WTC11 (cell line): Measurements from ENCODE around the gene BCAS3. TPM values are rescaled to one million over a fixed set of nuclear protein-coding genes. Genes with fewer than 3 reads are reported as not detected.

ENCODE experiments used
- ATAC-seq: fragments of 200-7000 bp; cut with Tn5 transposase; 2 replicates; pipeline ENCODE4 v1.10.0; 2021; ENCODE audit warnings: mild to moderate bottlenecking, moderate library complexity
- CTCF ChIA-PET: fragments of 300-600 bp; sonication (Branson Sonifier 250); formaldehyde crosslinking; loops from one replicate; lab custom pipeline; 2021; ENCODE audit warnings: antibody characterized with exemption; lab: Charles Lee
- POLR2A ChIA-PET: fragments of 350-600 bp; sonication (Branson Sonifier 250); formaldehyde crosslinking; loops from one replicate; lab custom pipeline; 2021; ENCODE audit warnings: antibody characterized with exemption; lab: Charles Lee
- DNase-seq: peaks from one replicate; pipeline ENCODE4 v3.0.0; 2021; ENCODE audit warnings: low spot score
- H3K27ac Mint-ChIP-seq: 2 replicates; pipeline ENCODE4 v1.8.0; 2021; ENCODE audit warnings: mixed read lengths
- H3K27me3 Mint-ChIP-seq: 2 replicates; pipeline ENCODE4 v1.8.0; 2021; ENCODE audit warnings: low read depth, mild to moderate bottlenecking, moderate library complexity, mixed read lengths
- H3K36me3 Mint-ChIP-seq: 2 replicates; pipeline ENCODE4 v1.8.0; 2021; ENCODE audit warnings: mixed read lengths
- H3K4me1 Mint-ChIP-seq: 2 replicates; pipeline ENCODE4 v1.8.0; 2022; ENCODE audit warnings: mixed read lengths
- H3K4me3 Mint-ChIP-seq: 2 replicates; pipeline ENCODE4 v1.8.0; 2021; ENCODE audit warnings: mild to moderate bottlenecking, moderate library complexity, mixed read lengths
- H3K9me3 Mint-ChIP-seq: 2 replicates; pipeline ENCODE4 v1.8.0; 2021; ENCODE audit warnings: mixed read lengths
- ETV6 ChIP-seq: sonication (generic); formaldehyde crosslinking; IDR thresholded peaks from 2 replicates; pipeline ENCODE4 v1.8.1; 2022; ENCODE audit warnings: mild to moderate bottlenecking, missing genetic modification reagents
- FOXJ3 ChIP-seq: sonication (generic); formaldehyde crosslinking; IDR thresholded peaks from 2 replicates; pipeline ENCODE4 v1.9.0; 2021; ENCODE audit warnings: missing genetic modification reagents, mild to moderate bottlenecking, borderline replicate concordance
- GABPB1 ChIP-seq: sonication (generic); formaldehyde crosslinking; IDR thresholded peaks from 2 replicates; pipeline ENCODE4 v1.8.1; 2023; ENCODE audit warnings: mild to moderate bottlenecking, missing genetic modification reagents
- MYBL2 ChIP-seq: sonication (generic); formaldehyde crosslinking; IDR thresholded peaks from 2 replicates; pipeline ENCODE4 v1.8.1; 2023; ENCODE audit warnings: mild to moderate bottlenecking, moderate library complexity, missing genetic modification reagents
- PREB ChIP-seq: sonication (generic); formaldehyde crosslinking; IDR thresholded peaks from 2 replicates; pipeline ENCODE4 v1.8.1; 2022; ENCODE audit warnings: mild to moderate bottlenecking, missing genetic modification reagents, moderate library complexity, borderline replicate concordance
- RORB ChIP-seq: fragments of 250-450 bp; sonication (Bioruptor Pico); IDR thresholded peaks from 2 replicates; pipeline ENCODE4 v1.9.0; 2021; ENCODE audit warnings: mild to moderate bottlenecking
- TP53 ChIP-seq: sonication (generic); formaldehyde crosslinking; IDR thresholded peaks from 2 replicates; pipeline ENCODE4 v1.8.1; 2023; ENCODE audit warnings: mild to moderate bottlenecking, missing genetic modification reagents
- USF2 ChIP-seq: sonication (generic); formaldehyde crosslinking; IDR thresholded peaks from 2 replicates; pipeline ENCODE4 v1.8.1; 2023; ENCODE audit warnings: mild to moderate bottlenecking, missing genetic modification reagents, moderate library complexity
- ZNF121 ChIP-seq: sonication (generic); formaldehyde crosslinking; IDR thresholded peaks from 2 replicates; pipeline ENCODE4 v1.8.0; 2023; ENCODE audit warnings: missing genetic modification reagents
- ZNF138 ChIP-seq: sonication (generic); formaldehyde crosslinking; conservative IDR thresholded peaks from 2 replicates; pipeline ENCODE4 v1.8.1; 2022; ENCODE audit warnings: mild to moderate bottlenecking, moderate library complexity, missing genetic modification reagents
- ZNF219 ChIP-seq: sonication (generic); formaldehyde crosslinking; IDR thresholded peaks from 2 replicates; pipeline ENCODE4 v1.8.0; 2023; ENCODE audit warnings: missing genetic modification reagents, mild to moderate bottlenecking, borderline replicate concordance
- ZNF263 ChIP-seq: sonication (generic); formaldehyde crosslinking; IDR thresholded peaks from 2 replicates; pipeline ENCODE4 v1.8.1; 2022; ENCODE audit warnings: low read depth, mild to moderate bottlenecking, moderate library complexity, missing genetic modification reagents
- ZNF416 ChIP-seq: fragments of 250-450 bp; sonication (Bioruptor Pico); IDR thresholded peaks from 2 replicates; pipeline ENCODE4 v1.9.0; 2021; ENCODE audit warnings: mild to moderate bottlenecking, inconsistent platforms
- ZNF512 ChIP-seq: sonication (generic); formaldehyde crosslinking; IDR thresholded peaks from 2 replicates; pipeline ENCODE4 v1.8.1; 2022; ENCODE audit warnings: missing genetic modification reagents, borderline replicate concordance
- ZNF671 ChIP-seq: fragments of 250-450 bp; sonication (Bioruptor Pico); IDR thresholded peaks from 2 replicates; pipeline ENCODE4 v1.8.0; 2021; ENCODE audit warnings: mild to moderate bottlenecking
- total RNA-seq: library from RNA; stranded (reverse); gene quantifications from 3 replicates; pipeline ENCODE4 v1.2.3, GENCODE V29; 2021

The BCAS3 gene
- total RNA-seq, 1 experiment from 2014 or later: 15.5 TPM

GRCh38 chr17:61335845-61336655 lies 658.4 kb downstream of the BCAS3 start:
- no peak for DNase-seq
- TF ChIP-seq ZNF219 (CRISPR knock-in tag) (no peak), GABPB1 (CRISPR knock-in tag) (peak; percentile 85), ZNF512 (CRISPR knock-in tag) (no peak)
- H3K9me3 Mint-ChIP-seq: no peaks in the 10 kb centered on the region
- peaks cover 11% of the 10 kb centered on the region for H3K4me1 Mint-ChIP-seq
- ChIA-PET POLR2A (no interaction called here), CTCF (interaction anchor here (1.1 kb wide), 1 partner anchor 13 kb away, joined by 3 read pairs; no protein-coding TSS in a partner anchor)
- H3K4me3 Mint-ChIP-seq: no peak overlapping the region
- H3K27ac Mint-ChIP-seq: no peak overlapping the region
- H3K27me3 Mint-ChIP-seq: no peaks in the 10 kb centered on the region
- H3K36me3 Mint-ChIP-seq: no peaks in the 10 kb centered on the region
- ATAC-seq: no peak

- ATAC-seq (peak; percentile 72), DNase-seq (no peak)
- ChIA-PET CTCF (interaction anchor here (0.8 to 1.1 kb wide), 3 partner anchors 9 to 52 kb away, joined by 3 read pairs; no protein-coding TSS in a partner anchor), POLR2A (no interaction called here)
- no peaks in the 10 kb centered on the region for H3K36me3 Mint-ChIP-seq
- no peaks in the 10 kb centered on the region for H3K27me3 Mint-ChIP-seq
- H3K4me1 Mint-ChIP-seq: peaks cover 11% of the 10 kb centered on the region
- H3K4me3 Mint-ChIP-seq: no peak overlapping the region
- H3K27ac Mint-ChIP-seq: no peak overlapping the region
- no peak for TF ChIP-seq RORB
- no peak for TF ChIP-seq ETV6
- TF ChIP-seq ZNF416 (CRISPR knock-in tag): no peak
- no peak for TF ChIP-seq ZNF121 (CRISPR knock-in tag)
- TF ChIP-seq FOXJ3 (CRISPR knock-in tag): no peak
- no peak for TF ChIP-seq ZNF263 (CRISPR knock-in tag)
- TF ChIP-seq PREB (CRISPR knock-in tag): no peak
- no peak for TF ChIP-seq ZNF671 (CRISPR knock-in tag)
- TF ChIP-seq USF2 (CRISPR knock-in tag): no peak
- no peak for TF ChIP-seq TP53
- no peak for TF ChIP-seq MYBL2 (CRISPR knock-in tag)
- H3K9me3 Mint-ChIP-seq: no peaks in the 10 kb centered on the region
These were observed 659.6 kb downstream of the BCAS3 start for GRCh38 chr17:61337290-61337689.

GRCh38 chr17:61338000-61338798 lies 660.5 kb downstream of the BCAS3 start:
- ChIA-PET POLR2A (no interaction called here), CTCF (interaction anchor here (0.8 to 1.2 kb wide), 2 partner anchors 8 to 11 kb away, joined by 3 to 5 read pairs; no protein-coding TSS in a partner anchor)
- no peaks in the 10 kb centered on the region for H3K27me3 Mint-ChIP-seq
- H3K4me3 Mint-ChIP-seq: no peak overlapping the region
- H3K36me3 Mint-ChIP-seq: no peaks in the 10 kb centered on the region
- ATAC-seq: no peak
- no peak for TF ChIP-seq ZNF138 (CRISPR knock-in tag)
- TF ChIP-seq ZNF121 (CRISPR knock-in tag): 0 out of 2 replicates have a peak, but pooled peaks have one; percentile 50
- TF ChIP-seq, all 79 proteins: peak for 1
- Mint-ChIP-seq H3K27ac (no peak overlapping the region), H3K4me1 (peaks cover 11% of the 10 kb centered on the region), H3K9me3 (no peaks in the 10 kb centered on the region)
- DNase-seq: no peak
